Kidney (tissue), 14 donors: ENCODE results near the gene SOBP. TPM values are rescaled to one million over a fixed set of nuclear protein-coding genes. Genes with fewer than 3 reads are reported as not detected.

Source experiments
- DNase-seq, 5 donors: peaks; one replicate each; pipeline ENCODE4 v3.0.0-alpha.2; 2013 to 2020
- FAIRE-seq: peaks from 2 replicates; lab custom pipeline; 2012; peaks lifted over from hg19 to GRCh38; lab: Jason Lieb, UNC
- H3K27ac ChIP-seq, 2 donors: one replicate each; pipeline ENCODE4 v1.7.0; 2013; ENCODE audit warnings: low read depth in 2 of 2, low read length in 2 of 2, inconsistent platforms in 1 of 2
- H3K27me3 ChIP-seq: one replicate; pipeline ENCODE4 v1.7.1; 2013; ENCODE audit warnings: low read length, inconsistent platforms; ENCODE audit not compliant: control insufficient read depth, insufficient read depth
- H3K36me3 ChIP-seq, 3 donors: one replicate each; pipeline versions ENCODE4 v1.7.0 to v1.7.1; 2013; ENCODE audit warnings: low read length in 3 of 3, control low read depth in 1 of 3, inconsistent platforms in 1 of 3; ENCODE audit not compliant: insufficient read depth in 3 of 3, control insufficient read depth in 2 of 3
- H3K4me1 ChIP-seq, 3 donors: one replicate each; pipeline versions ENCODE4 v1.7.0 to v1.7.1; 2013; ENCODE audit warnings: low read length in 3 of 3, inconsistent platforms in 1 of 3, low read depth in 1 of 3; ENCODE audit not compliant: control insufficient read depth in 2 of 3, insufficient read depth in 2 of 3
- H3K4me3 ChIP-seq, 3 donors: one replicate each; pipeline versions ENCODE4 v1.7.0 to v1.8.1; 2013; ENCODE audit warnings: low read length in 3 of 3, control low read depth in 1 of 3, inconsistent platforms in 1 of 3
- H3K9ac ChIP-seq, 3 donors: one replicate each; pipeline versions ENCODE4 v1.7.0 to v1.7.1; 2013; ENCODE audit warnings: low read length in 3 of 3, control low read depth in 1 of 3, inconsistent platforms in 1 of 3
- H3K9me3 ChIP-seq, 3 donors: one replicate each; pipeline versions ENCODE4 v1.7.0 to v1.7.1; 2013; ENCODE audit warnings: low read length in 3 of 3, control low read depth in 1 of 3, inconsistent platforms in 1 of 3; ENCODE audit not compliant: control insufficient read depth in 2 of 3, insufficient read depth in 1 of 3
- CTCF ChIP-seq: IDR thresholded peaks from 3 replicates; pipeline ENCODE4 v1.5.1; 2012; ENCODE audit warnings: mild to moderate bottlenecking, moderate library complexity, borderline replicate concordance; ENCODE audit not compliant: insufficient read depth; ENCODE audit errors: extremely low read depth
- intact Hi-C: fragments of 100-400 bp; cut with DNase I; formaldehyde crosslinking; loops from one replicate; pipeline ENCODE4 v1.11.1; 2022
- polyA plus RNA-seq: library from polyadenylated mRNA; stranded (reverse); fragments of 350-450 nt; fragmentation: Illumina TruSeq; extraction: RNeasy Lipid Tissue Mini Kit (QIAGEN cat#74804); gene quantifications from one replicate; pipeline ENCODE4 v1.2.3, GENCODE V29; 2014; ENCODE audit warnings: low read depth, low replicate concordance; ENCODE audit not compliant: insufficient read depth
- total RNA-seq: library from RNA; stranded (reverse); fragmentation: NEBNext Ultra II Directional; extraction: Animal tissue kit (Norgen Biotek cat#: 25700); gene quantifications from one replicate; pipeline ENCODE4 v1.2.1, GENCODE V29; 2021
- donor health status: control.
- donor health status: control.
- donor health status: control.
- donor health status: control.
- donor health status: control.
- donor health status: DM: yes; HTN: yes; CAD: no.
- donor health status: Normal renal cell carcinoma (clear cell type).

SOBP gene
- total and polyA plus RNA-seq, 2 donors from 2014 or later: 5.4 to 9.5 TPM

GRCh38 chr6:107652526-107653182, 162.7 kb downstream of the SOBP start:
- no peaks in the 10 kb centered on the region for H3K9me3 ChIP-seq
- no peaks in the 10 kb centered on the region for H3K36me3 ChIP-seq
- DNase-seq: no peak
- no peak overlapping the region for H3K27ac ChIP-seq
- no peak overlapping the region for H3K9ac ChIP-seq
- TF ChIP-seq CTCF: no peak
- H3K4me3 ChIP-seq: no peak overlapping the region
- FAIRE-seq: no peak
- H3K4me1 ChIP-seq: peaks cover 0 to 3% (median 0%) of the 10 kb centered on the region in 3 donors
- intact Hi-C loops: no loop called here
- no peaks in the 10 kb centered on the region for H3K27me3 ChIP-seq

- DNase-seq (no peak), FAIRE-seq (no peak)
- Histone ChIP-seq H3K27me3 (no peaks in the 10 kb centered on the region), H3K36me3 (no peaks in the 10 kb centered on the region), H3K27ac (no peak overlapping the region), H3K9ac (no peak overlapping the region), H3K4me3 (no peak overlapping the region), H3K4me1 (peaks cover 0 to 3% (median 0%) of the 10 kb centered on the region in 3 donors), H3K9me3 (no peaks in the 10 kb centered on the region)
- TF ChIP-seq CTCF: no peak
- intact Hi-C loops: no loop called here
Observed at GRCh38 chr6:107653183-107653580, 163.3 kb downstream of the SOBP start.

- intact Hi-C loops: no loop called here
- Histone ChIP-seq H3K9me3 (no peaks in the 10 kb centered on the region), H3K27me3 (no peaks in the 10 kb centered on the region), H3K4me1 (peaks cover 0 to 3% (median 0%) of the 10 kb centered on the region in 3 donors), H3K4me3 (no peak overlapping the region), H3K9ac (no peak overlapping the region), H3K27ac (no peak overlapping the region), H3K36me3 (no peaks in the 10 kb centered on the region)
- FAIRE-seq (no peak), DNase-seq (no peak)
- TF ChIP-seq CTCF: no peak
Observed at GRCh38 chr6:107653861-107654394, 164.0 kb downstream of the SOBP start.
